HPDE6-E6E7 (cell line): ENCODE data around the gene TDRD12.
A peak's percentile ranks its signal among the peaks of the same experiment; 100 is the strongest.
"Not testable (repeated sequence)": the region's sequence is repeated elsewhere in the genome, so short reads cannot be mapped to it uniquely, and the experiment has no call there.

Source experiments
- DNase-seq: peaks from one replicate; pipeline ENCODE4 v3.0.0; 2011; ENCODE audit warnings: missing footprints; ENCODE audit errors: extremely low spot score

TDRD12 gene

DNA sequence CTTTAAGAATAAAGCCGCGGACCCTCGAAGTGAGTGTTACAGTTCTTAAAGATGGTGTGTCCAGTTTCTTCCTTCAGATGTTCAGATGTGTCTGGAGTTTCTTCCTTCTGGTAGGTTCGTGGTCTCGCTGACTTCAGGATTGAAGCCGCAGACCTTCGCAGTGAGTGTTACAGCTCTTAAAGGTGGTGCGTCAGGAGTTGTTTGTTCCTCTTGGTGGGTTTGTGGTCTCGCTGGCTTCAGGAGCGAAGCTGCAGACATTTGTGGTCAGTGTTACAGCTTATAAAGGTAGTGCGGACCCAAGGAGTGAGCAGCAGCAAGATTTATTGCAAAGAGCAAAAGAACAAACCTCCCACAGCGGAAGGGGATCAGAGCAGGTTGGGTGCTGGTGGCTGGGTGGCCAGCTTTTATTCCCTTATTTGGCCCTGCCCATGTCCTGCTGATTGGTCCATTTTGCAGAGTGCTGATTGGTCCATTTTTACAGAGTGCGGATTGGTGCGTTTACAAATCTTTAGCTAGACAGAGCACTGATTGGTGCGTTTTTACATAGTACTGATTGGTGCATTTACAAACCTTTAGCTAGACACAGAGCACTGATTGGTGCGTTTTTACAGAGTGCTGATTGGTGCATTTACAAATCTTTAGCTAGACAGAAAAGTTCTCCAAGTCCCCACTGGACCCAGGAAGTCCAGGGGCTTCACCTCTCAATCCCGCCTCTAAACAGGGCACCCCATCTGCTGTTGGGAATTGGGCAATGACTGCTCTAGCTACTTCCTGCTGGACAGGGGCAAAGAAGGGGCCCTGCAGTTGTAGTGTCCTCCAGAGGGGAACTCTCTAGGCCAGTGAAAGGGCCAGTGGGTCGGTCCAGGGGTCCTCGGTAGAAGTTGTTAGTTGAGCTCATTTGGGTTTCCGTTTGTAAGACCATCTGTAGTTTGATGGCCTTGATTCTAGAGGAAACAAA, 26.1 kb upstream of the TDRD12 start:
- DNase-seq, result not testable (repeated sequence)

DNA sequence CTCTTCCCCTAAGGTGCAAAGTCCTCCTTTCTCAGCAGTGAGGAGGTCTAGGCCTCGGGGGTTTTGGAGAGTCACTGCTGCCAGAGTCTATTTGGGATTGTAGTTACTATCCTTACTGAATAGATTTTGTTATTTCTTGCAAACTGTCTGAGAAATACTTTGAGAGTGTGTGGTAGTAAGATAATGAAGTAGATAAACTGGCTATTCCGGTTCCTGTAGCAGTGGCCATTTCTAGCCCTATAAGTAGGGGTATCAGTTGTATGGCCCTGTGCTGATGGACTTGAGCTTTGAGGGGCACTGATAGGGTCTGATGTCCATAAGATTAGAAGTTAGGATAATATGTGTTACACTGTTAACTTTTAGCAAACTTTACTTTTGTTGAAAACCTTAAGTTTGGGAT, 25.3 kb upstream of the TDRD12 start:
- DNase-seq, result not testable (repeated sequence)

- not testable (repeated sequence) for DNase-seq
Observed at GRCh38 chr19:32694851-32695250, 24.7 kb upstream of the TDRD12 start.

GRCh38 chr19:32695506-32695905, 24.1 kb upstream of the TDRD12 start:
- DNase-seq, result not testable (repeated sequence)

- not testable (repeated sequence) for DNase-seq
Observed at GRCh38 chr19:32696771-32697170, 22.8 kb upstream of the TDRD12 start.

DNA sequence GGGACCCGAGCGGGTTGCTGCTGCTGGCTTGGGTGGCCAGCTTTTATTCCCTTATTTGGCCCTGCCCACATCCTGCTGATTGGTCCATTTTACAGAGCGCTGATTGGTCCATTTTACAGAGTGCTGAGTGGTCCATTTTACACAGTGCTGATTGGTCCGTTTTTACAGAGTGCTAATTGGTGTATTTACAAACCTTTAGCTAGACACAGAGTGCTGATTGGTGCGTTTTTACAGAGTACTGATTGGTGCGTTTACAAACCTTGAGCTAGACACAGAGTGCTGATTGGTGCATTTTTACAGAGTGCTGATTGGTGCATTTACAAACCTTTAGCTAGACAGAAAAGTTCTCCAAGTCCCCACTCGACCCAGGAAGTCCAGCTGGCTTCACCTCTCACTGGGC, 19.4 kb upstream of the TDRD12 start:
- DNase-seq, result not testable (repeated sequence)

DNA sequence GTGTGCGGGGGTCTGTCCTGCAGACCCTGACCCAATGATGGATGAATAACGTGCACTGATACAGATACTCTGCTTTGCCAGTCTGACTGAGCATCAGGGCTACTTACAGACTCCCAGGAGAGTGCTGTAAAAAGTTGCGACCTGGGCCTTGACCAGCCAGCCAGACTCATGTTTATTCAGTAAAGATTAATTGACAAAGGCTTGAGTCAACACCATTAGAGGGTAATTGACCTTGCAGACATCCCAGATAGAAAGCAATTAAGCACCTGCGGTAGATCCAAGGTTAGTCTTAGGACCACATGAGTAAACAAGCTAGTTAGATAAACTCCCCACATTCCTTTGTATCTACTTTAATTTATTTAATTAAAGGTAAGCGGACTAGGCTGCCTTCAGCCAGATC, 17.6 kb upstream of the TDRD12 start:
- no peak for DNase-seq

DNA sequence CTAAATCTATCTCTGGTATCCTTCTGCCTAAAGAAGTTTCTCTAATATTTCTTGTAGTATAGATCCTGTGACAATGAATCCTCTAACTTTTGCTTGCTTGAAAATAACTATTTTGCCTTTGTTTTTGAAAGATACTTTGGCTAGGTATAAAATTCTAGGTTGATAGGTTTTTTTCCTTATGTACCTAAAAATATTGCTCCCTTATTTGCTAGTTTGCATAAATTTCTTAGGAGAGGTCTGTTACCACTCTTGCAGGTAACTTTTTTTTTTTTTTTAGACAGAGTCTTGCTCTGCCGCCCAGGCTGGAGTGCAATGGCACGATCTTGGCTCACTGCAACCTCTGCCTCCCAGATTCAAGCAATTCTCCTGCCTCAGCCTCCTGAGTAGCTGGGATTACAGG, 15.6 kb upstream of the TDRD12 start:
- not testable (repeated sequence) for DNase-seq

DNA sequence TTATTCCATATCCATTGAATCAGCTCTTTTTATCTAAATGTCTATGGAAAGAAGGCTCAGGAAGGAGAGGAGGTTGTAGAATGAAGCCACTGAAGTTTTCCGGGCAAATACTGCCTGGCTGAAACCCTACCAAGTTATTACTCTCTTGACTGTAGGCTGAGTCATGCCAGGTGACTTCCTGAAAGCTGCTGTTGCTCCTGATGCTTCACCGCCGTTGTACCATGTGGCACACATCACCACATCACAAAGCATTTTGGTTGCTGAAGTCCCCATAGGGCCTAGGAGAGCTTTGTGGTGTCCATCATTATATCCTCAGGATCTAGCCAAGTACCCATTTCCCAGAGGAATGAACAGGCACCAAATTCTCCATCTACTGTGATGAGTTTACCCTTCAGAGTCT, 11.1 kb upstream of the TDRD12 start:
- no peak for DNase-seq

GRCh38 chr19:32709032-32709431, 10.5 kb upstream of the TDRD12 start:
- DNase-seq, result no peak

DNA sequence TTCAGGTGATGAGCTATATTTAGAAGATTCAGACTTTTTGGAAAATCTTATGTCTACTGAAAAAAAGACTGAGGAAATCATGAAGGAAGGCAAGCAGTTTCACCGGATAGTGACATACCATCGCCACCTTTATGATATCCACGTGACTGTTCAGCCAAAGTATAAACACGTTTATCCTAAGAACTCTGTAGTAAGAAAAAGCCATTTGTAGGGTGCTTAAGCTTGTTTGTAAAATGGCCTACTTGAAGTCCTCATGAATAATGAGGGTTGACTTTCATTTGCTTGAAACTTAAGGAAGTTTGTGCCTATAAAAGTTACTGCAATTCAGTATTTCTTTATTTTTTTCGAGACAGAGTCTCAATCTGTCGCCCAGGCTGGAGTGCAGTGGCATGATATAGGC, 7.8 kb upstream of the TDRD12 start:
- DNase-seq, result no peak

DNA sequence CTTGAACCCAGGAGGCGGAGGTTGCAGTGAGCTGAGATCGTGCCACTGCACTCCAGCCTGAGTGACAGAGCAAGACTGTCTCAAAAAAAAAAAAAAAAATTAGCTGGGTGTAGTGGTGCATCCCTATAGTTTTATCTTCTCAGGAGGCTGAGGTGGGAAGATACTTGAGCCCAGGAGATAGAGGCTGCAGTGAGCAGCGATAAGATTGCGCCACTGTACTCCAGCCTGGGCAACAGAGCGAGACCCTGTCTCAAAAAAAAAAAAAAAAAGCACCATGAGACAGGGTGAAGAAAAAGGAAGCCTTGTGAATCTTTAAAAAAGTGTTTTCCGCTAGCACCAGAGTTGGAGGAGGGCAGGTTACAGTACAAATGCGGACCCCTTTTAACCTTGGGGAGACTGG, 3.4 kb upstream of the TDRD12 start:
- DNase-seq, result not testable (repeated sequence)

GRCh38 chr19:32717496-32717895, 2.1 kb upstream of the TDRD12 start:
- no peak for DNase-seq

GRCh38 chr19:32718286-32718685, 1.3 kb upstream of the TDRD12 start:
- DNase-seq, result peak; percentile 22

DNA sequence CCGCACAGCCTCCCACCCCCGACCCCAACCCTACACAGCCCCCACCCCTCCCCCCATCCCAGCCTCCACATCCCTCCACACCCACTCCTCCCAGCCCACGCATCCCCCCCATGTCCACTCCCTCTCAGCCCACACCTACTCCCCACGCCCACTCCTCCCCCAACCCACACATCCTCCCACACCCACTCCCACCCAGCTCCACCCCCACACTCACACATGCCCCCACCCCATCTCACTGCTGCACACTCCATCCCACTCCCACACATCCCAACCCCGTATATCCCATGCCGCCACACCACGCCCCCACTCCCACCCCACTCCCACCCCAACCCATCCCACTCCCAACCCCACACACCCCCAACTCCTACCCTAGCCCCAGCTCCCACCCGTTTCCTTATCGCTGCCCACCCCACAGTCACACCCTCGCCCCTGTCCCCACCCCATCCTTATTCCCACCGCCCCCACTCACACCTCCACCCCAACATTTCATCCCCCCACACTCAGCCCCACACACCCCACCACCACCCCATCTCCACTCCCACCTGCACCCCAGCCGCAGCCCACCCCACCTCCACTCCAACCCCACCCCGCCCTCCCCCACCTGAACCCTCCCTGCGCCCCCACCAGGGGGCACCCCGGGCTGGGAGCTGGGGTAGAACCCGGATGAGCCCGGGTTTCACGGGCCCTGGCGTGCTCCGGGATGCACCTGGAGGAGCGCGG, 809 bp downstream of the TDRD12 start:
- no peak for DNase-seq

GRCh38 chr19:32720936-32721250, 1.3 kb downstream of the TDRD12 start:
- no peak for DNase-seq

GRCh38 chr19:32735936-32736335, 16.4 kb downstream of the TDRD12 start:
- DNase-seq, result no peak

- no peak for DNase-seq
Observed at GRCh38 chr19:32743021-32743420, 23.5 kb downstream of the TDRD12 start.

DNA sequence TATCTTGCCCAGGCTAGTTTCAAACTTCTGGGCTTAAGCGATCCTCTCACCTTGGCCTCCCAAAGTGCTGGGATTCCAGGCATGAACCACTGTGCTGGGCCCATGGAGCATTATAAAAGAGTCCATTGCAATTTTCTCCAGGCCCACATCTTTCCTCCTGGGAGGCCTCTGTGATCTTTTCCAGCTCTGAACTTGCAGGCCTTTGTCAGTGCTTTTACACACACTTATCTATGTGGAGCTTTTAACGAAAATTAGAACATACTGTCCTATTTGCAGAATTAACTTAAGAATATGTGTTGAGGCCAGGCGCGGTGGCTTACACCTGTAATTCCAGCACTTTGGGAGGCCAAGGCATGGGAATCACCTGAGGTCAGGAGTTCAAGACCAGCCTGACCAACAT, 23.9 kb downstream of the TDRD12 start:
- no peak for DNase-seq

DNA sequence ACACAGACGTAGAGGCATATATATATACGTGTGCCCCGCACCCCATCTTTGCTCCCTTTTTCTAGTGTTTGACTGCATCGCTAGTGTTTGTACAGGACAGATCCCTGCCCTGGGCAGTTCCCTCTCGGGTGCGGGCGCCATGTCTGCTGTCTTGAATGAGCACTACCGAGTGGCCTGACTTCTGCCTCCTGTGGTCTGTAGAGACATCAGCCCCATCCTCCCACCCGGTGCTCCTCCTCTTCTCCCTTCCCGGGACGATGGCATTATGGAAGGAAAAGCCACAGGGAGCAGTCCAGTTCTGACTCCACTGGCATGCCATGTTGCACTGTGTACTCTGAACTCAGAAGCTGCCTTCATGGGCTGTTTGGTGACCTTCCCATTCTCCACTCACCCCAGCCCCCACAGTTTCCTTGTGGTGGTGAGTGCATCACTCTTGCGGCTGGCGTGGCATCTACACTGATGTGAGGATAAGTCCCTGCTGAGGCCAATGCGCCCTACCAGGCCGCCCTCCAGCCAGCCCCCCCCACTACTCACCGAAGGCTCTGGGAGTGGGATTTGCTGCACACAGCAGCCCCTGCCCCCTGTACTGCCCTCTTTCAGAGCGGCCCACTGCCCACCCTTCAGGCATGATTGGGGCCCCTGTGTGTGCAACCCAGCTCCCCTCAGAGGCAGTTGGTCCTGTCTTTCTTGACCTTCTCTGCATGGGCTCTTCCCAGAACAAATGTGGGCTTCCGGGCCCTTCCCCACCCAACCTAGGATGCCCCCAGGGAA, 25.2 kb downstream of the TDRD12 start:
- no peak for DNase-seq

DNA sequence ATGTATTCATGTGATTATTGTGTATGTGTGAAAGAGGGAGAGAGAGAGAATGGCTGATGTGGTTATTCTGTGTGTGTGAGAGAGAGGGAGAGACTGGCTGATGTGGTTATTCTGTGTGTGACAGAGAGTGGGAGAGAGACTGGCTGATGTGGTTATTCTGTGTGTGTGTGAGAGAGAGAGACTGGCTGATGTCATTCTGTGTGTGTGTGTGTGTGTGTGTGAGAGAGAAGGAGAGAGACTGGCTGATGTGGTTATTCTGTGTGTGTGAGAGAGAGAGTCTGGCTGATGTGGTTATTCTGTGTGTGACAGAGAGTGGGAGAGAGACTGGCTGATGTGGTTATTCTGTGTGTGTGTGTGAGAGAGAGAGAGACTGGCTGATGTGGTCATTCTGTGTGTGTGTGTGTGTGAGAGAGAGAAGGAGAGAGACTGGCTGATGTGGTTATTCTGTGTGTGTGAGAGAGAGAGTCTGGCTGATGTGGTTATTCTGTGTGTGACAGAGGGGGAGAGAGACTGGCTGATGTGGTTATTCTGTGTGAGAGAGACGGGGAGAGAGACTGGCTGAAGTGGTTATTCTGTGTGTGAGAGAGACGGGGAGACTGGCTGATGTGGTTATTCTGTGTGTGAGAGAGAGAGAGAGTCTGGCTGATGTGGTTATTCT, 26.2 kb downstream of the TDRD12 start:
- DNase-seq, result not testable (repeated sequence)
